ENCODE data around the gene LYPD1.

LYPD1 gene

DNA sequence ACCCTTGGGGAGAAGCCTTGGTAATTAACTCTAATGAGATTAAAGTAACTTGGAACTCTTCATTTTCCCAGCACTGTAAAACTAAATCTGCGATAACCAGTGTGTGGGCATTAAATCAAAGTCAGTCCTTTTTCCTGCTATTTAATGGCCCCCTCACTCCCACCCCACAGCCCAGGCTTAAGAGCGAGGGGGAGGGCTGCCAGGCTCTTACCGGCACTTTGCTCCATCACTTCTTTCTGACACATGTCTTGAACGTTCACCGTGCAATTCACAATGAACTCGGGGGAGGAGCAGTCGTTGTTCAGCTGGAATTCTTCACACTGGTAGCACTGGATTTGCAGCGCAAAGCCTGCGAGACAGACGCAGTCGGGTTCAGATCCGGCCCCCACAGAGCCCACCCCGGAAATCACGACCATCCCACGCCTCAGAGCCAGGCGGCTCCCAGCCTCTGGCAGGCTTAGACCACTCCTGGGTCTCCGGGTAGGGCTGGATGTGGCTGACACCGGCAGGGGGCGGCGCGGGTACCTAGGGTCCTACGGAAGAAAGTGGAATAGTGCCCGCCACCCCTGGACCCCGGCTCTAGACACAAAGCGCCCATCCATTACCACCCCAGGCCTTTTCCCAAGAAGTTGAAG lies 1.7 kb downstream of the LYPD1 start:
- no peak for DNase-seq (ENCODE audit: low spot score)

DNA sequence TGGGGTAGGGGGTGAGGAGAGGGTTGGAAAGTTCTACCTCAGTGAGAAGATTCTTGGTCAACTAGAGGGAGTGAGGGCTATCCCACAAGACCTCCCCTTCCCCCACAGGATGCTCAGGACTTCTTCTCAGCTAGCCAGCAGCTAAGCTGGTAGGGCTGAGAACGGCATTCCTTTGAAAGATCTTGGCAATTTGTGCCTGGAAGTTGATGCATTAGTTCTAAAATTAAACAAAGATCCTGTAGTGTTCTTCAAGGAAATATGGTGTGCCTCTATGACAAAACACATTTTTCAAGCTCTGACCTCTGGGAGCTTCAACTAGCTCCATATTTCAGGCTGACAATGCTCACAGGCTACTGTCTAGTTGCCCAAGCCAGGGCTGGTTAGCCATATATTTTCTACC lies 2.3 kb downstream of the LYPD1 start:
- DNase-seq (ENCODE audit: low spot score): no peak

DNA sequence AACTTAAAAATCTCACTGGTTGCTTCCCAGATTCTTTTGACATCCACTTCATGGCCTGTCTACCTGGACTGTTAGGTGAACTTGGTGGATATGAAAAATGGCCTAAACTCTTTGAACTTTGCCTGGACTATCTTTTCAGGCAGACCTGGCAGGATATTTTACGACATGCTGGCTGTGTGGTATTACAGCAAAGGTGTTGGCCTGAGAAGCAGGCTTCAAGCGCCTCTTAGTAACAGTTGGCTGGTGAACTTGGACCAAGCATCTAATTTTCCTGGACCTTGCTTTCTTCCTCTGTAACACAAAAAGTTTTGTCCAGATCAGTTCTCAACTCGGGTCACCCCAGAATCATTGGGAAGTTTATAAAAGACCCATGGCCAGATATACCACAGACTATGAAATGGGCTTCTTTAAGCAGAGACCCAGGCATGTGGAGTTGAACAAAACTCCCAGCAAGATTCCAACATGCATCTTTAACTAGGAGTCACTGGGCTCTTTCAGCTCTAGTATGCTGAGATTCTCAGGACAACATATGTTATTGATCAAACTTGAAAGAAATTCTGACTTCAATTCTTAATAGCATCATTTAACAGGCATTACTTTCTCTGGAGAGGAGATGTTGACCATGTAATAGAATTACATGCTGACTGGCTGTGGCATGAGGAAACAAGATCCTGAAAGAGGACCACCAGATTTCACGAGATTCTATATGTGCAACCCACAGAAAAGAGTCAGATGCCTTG lies 4.4 kb downstream of the LYPD1 start:
- DNase-seq (ENCODE audit: low spot score): no peak

DNA sequence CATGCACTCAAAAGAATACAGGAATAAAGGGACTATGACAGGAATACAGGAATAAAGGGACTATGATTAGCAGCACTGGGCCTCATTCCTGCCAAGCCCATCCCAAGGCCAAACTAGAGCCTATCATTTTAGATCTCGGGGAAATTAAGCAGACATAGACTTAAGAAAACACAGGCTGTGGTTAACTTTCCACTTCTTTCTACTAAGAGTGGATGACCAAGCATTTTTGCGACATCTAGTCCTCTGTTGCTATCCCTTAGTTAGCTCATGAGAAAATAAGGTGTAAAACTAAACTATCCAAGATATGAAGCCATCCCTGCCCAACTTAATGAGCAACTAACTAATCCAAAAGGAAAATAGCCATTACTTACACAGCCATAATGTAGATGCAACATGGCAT lies 5.9 kb downstream of the LYPD1 start:
- DNase-seq (ENCODE audit: low spot score): no peak

DNA sequence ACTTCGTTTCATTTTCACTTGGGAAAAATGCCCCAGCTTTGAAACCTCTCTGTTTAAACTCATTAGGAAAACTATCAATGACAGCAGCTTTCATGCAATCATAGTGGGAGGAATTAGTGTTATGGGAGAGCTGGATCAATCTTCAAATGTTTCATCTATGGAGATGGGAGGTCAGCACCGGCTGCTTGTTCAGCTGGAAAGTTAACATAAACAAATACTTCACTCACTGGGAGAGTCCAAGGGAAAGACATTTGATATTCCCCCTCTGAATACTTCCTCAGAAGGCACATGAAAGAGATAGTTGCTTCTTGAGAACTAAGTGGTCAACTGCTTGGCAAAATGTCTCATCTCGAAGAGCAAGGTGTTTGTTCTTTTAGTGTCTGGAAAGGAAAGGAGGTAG lies 7.3 kb downstream of the LYPD1 start:
- DNase-seq (ENCODE audit: low spot score): no peak

DNA sequence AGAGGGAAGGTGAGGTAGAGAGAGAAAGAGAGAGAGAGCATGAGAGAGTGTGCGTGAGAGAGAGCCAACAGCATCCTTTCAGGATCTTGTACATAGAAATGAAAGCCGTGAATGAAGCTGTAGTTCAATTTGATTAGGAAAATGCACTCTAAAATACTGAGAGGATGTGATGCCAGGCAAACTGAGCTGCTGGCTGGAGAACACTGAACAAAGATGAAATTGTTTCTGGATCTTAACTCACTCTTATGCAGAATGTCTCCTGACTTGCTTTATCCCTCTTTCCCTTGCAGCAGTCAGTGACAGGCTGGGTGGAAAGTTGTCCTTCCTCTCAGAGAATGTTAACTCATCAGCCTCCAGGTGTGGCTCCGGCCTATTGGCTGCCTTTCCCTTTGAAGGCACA lies 10.7 kb downstream of the LYPD1 start:
- DNase-seq (ENCODE audit: low spot score): no peak

DNA sequence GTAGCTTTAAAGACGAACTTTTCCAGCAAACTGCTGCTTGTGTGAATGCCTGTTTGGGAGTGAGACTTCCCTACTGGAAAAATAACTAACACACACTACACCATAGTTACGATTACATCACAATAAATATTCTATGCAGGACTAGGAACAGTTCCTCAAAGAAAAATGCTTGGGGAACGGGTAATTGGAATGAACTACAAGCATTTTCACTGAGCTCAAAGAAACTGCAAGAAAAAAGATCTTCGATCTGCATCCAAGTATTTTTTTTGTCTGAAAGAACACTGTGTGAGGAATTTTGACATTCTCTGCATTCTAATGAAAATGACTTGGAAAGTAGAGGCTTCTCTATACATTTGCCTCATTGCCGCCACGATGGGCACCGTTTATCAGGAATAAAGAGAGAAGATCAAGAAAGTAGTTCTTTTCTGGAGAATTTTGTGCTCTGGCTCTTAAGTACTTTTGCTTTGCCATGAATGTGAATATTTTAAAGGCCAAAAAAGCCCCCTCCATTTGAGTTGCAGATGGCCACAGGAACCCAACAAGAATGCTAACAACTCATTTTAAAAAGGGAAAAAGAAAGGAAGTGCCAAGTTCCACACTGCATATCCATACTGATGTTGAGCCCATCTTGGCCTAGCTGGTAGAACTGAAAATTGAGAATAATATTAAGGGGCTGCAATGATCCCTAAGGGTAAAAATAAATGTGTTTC lies 13.6 kb downstream of the LYPD1 start:
- DNase-seq (ENCODE audit: low spot score): no peak

DNA sequence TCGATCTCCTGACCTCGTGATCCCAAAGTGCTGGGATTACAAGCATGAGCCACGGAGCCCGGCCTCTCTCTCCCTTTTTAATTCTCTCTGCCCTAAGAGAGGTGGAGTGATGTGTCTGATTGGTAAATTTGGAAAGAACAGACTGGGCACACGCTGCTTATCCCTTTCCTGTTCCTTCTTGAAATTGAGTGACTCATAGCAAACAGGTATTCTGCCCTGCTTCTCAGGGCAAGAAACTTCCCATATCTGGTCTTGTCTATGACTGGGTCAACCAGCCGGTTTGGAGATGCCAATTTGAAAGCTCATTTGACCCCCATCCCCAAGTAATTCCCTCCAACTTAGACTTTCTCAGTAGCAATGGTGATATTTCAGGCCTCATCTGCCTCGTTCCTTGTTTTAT lies 15.0 kb downstream of the LYPD1 start:
- DNase-seq (ENCODE audit: low spot score): no peak

DNA sequence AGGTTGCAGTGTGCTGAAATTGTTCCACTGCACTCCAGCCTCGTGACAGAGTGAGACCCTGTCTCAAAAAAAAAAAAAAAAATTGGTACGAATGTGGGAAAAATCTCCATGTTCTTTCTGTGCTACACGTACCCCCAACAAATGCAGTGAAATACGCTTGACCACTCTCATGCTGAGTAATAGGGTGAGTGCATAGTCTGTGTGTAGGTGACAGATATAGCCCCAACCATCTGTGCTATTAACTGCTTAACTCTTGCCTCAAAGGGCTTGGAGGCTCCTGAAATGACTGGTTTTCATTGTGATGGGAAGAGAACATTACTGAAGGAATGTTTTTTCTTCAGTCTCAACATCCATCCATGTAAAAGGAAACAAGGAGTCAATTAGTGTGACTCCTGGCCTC lies 15.7 kb downstream of the LYPD1 start:
- no peak for DNase-seq (ENCODE audit: low spot score)

DNA sequence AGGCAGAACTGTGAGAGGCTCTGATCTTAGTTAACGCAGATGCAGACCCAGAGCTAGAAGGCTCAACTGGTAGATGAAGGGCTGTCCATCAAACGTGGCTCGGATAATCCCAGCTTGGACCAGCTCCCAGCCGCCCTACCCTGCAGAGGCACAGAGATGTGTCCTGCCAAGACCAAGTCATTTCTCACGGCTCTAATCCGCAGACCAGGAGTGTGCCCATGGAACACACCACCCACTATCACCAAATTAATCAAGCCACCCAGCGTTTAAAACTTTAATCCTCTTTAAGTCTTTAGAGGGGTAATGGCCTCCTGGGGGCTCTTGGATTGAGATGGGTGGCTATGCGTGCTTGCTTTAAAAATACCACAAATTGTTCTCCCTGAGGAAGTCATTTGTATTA lies 17.5 kb downstream of the LYPD1 start:
- no peak for DNase-seq (ENCODE audit: low spot score)

DNA sequence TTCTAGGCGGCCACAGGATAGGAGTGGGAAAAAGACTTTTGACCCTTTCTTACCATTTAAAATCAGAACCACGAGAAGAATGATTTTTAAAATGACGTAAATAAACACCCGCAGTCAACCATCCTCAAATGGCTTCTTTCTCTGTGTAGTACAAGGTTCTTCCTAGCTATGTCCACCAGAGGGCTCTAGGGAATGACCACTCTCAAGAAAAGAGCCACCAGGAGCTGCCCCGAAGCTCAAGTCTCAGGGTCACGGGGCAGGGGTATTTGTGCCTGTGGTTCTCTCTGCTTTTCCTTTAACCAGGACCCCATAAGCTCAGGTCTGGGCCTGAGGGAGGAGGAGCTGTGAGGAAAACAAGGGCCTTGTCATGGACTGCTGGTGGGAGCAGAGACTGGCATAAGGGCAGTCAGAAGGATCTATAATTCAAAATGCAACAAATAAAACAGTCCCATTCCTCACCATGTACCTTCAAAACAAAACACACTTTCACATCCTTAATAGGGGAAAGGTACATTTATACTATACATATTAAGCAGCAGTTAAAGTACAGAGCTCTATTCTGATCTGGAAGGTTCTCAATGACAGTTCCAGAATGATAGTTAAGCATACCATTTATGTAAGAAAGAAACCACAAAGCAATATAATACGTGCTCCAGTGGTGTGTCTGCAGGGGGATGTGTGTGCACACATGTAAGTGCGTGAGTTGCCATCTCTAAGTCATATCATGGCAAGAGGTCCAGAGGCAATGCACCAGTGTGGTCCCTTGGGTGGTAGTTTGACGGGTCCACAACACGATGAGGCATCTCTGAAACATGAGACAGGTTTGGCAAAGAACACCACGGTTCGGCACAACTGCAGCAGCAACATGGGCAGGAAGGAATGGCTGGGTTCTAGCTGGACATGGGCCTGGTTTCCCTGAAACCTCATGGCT lies 18.6 kb downstream of the LYPD1 start:
- DNase-seq (ENCODE audit: low spot score): no peak

DNA sequence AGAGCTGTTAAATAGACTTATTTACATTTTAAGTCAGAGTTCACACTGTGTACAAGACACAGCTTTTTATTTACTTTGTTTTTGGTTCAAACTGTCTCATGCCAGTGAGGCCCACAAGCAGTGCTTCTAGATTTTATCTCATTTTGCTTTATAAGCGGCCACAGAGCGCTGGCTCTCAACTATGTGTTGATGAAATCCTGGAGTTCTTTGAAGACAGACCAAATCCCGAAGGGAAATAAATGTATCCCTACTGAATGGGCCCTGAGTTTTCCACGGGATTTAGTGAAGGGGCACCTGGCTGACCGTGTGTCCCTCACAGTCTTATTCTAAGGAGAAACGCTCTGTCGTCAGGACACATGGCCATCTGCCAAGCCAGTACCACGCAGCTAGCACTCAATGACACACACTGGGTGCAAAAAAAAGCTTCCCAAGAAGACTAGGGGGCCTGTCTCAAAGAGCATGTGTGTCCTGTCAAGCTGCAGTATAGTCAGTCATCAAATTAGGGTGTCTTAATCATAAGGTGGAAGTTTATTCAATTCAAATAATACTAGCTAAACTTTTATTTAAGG lies 23.4 kb downstream of the LYPD1 start:
- no peak for DNase-seq (ENCODE audit: low spot score)

DNA sequence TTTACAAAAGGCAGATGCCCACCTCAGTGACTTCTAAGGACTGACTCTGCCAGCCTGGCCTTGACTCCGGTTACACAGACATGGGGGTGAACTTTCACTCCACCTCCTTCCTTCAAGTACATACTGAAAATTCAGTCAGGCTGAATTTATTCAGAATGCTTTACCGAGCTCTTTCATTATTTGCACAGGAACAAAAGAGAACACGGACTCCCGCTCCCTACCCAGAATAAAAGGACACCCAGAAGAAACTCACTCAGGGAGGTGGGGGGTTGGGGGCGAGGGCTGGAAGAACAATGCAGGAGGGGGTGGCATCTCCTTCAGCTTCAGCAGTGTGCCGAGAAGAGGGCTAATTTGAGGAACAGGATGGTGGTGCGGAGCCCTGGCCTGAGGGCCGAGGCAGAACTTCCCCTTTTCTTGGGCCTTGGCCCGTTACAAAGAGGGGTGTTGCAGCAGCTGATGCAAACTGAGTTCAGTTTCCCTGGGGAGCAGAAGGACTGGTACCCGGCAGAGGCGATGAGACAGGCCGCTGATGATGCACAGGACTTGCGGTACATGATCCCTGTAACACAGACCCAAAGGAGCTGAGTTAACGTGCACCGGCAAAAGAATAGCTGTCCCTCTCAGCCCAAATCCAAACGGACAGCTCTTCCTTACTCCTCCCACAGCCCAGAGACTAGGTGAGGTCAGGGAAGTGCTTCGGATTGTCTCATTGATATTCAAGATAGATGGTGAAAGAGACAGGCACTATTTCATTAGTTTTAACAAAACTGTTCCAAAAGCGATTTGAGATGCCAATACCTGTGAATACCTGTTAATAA lies 24.1 kb downstream of the LYPD1 start:
- no peak for DNase-seq (ENCODE audit: low spot score)

DNA sequence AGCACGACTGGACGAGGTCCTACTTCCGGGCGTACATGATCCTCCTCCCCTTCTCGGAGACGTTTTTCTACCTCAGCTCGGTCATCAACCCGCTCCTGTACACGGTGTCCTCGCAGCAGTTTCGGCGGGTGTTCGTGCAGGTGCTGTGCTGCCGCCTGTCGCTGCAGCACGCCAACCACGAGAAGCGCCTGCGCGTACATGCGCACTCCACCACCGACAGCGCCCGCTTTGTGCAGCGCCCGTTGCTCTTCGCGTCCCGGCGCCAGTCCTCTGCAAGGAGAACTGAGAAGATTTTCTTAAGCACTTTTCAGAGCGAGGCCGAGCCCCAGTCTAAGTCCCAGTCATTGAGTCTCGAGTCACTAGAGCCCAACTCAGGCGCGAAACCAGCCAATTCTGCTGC lies 24.8 kb downstream of the LYPD1 start:
- no peak for DNase-seq (ENCODE audit: low spot score)

DNA sequence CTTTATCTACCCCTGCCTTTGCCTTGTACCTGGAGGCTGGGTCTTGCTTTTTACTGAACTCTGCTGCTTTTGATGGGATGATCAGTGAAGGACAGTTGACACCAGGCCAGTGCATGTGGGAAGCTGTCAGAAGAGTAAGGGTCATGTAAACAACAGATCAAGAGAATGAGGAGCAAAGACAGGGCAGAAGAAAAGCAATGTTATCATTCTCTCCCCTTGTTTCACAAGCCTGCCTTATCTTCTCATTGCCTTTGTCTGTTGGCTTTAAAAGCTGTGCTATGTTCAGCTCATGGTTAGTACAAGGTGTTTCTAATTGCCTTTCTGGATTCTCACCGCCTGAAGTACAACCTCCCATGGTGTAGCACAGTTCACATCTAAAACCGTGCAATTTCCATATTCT lies 27.6 kb downstream of the LYPD1 start:
- no peak for DNase-seq (ENCODE audit: low spot score)

DNA sequence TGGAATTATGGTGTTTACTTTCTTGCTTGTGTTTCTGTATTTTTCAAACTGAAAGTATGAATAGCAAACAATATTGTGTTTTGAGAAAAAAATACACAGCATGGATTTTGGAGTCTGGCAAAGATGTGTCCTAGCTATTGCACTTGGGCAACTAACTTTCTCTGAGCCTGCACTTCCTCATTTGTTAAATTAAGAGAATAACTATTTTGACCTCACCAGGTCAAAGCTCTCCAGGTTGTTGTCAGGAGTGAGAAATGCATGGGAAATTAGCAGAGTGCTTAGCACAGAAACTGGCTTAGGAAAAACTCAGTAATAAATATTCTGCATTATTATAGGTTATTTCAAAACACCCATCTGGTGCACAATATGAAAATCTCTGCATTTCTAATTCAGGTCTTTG lies 28.2 kb downstream of the LYPD1 start:
- no peak for DNase-seq (ENCODE audit: low spot score)

DNA sequence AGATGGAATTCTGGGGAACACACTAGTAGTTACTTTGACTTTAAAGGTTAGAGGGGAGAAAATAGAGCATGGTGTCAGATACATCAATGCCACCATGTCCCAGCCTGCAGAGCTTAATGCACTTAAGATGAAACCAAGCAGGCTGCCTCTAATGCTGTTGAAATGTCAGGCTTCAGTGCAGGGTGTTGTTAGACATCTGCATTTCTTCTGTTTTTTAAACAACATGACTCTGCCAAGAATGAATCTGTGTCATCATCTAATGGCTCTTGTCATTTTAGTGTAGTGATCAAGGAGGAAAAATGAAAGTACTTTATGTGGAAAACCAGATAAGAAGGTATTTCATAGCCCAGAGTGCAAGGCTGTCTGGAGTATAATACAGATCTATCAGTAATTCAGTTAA lies 29.9 kb downstream of the LYPD1 start:
- no peak for DNase-seq (ENCODE audit: low spot score)

DNA sequence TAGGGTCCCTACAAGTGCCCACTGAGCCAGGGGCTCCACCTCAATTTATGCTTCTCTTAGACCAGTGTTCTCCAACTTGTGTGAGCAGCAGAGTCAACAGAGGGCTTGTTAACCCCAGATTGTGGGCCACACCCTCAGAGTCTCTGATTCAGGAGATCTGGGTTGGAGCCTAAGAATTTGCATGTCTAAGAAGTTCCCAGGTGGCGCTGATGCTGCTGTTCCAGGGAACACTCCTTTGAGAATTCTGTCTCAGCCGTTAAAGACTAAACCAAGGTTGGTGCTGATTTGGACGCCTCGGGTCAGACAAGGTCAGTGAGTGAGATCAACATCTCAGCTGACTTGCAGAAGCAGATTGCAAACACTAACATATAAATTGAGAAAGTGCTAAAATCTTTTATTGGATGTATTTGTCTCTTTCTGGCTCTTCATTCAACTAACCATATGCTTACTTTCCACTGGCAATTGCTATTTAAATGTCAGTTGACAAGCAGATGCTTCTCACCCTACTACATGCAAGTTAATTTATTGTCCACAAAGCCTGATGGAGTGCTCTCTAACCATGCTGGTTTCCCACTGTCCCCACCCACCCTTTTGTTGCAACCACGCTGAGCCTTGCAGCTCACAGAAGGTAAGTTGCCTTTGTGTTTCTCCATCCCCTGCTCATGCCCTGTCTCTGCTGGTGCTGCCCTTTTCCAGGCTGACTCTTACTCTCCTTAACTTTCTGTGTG lies 31.5 kb downstream of the LYPD1 start:
- DNase-seq (ENCODE audit: low spot score): no peak

DNA sequence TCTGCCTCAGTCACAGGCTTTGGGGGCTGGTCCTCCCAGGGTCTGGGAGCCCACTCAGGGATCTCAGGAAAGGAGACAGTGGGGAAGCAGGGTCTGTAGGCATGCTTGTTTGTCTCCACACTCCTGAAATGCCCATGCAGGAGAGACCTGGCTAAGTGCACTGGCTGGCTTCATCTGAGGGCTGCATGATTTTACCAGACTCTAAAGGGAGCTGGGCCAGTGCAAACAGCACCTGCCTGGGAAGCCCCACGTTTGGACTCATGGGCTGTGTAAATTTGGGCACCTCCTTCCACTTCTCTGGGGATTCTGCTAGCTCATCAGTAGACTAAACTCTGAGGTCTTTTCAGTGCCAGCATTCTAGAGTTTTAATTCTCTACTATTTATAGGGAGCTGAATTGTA lies 33.7 kb downstream of the LYPD1 start:
- no peak for DNase-seq (ENCODE audit: low spot score)

DNA sequence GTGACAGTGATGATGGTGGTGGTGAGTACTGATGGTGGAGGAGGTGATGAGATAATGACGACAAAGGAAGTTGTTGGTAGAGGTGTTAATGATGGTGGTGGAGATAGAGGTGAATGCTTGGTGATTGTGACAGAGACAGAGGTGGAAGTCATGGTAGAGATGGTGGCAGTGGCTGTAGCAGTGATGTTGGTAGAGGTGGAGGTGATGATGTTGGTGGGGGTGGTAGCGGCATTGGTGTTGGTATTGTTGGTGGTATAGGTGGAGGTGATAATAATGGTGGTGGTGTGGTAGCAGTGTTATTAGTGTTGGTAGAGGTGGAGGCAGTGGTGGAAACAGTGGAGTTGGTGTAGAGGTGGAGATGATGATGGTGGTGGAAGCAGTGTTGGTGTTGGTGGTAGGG lies 36.4 kb downstream of the LYPD1 start:
- DNase-seq (ENCODE audit: low spot score): no peak
